Activated naive CD4-positive, alpha-beta T cell treated with anti-CD3 and anti-CD28 coated beads, Interleukin-2, amount 50 U/mL, for 24 hours (primary cell): ENCODE results near the gene SIDT1.

ENCODE experiments used
- H3K27ac Mint-ChIP-seq: one replicate; pipeline ENCODE4 v1.8.0; 2021; ENCODE audit warnings: mild to moderate bottlenecking, mixed read lengths
- H3K27me3 Mint-ChIP-seq: one replicate; pipeline ENCODE4 v1.8.0; 2021; ENCODE audit warnings: mixed read lengths
- H3K36me3 Mint-ChIP-seq: one replicate; pipeline ENCODE4 v1.8.0; 2021; ENCODE audit warnings: mixed read lengths
- H3K4me1 Mint-ChIP-seq: one replicate; pipeline ENCODE4 v1.8.0; 2021; ENCODE audit warnings: mixed read lengths
- H3K4me3 Mint-ChIP-seq: one replicate; pipeline ENCODE4 v1.8.0; 2021; ENCODE audit warnings: mild to moderate bottlenecking, mixed read lengths
- H3K9me3 Mint-ChIP-seq: one replicate; pipeline ENCODE4 v1.8.0; 2021; ENCODE audit warnings: mixed read lengths

Gene SIDT1

DNA sequence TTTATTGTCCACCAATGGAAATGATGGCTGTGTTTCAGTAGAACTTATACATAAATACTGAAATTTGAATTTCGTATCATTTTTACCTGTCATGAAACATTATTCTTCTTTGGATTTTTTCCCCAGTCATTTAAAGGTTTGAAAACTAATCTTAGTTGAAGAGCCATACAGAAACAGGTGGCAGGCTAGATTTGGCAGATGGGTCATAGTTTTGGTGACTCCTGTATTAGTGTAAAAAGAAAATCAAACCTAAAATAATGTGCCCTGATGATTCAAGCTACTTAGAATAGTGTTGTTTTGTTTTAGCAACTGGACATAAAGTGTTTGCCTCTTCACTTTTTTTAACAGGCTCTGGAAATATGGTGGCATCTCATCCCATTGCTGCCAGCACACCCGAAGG is 68.9 kb downstream of the SIDT1 start:
- Mint-ChIP-seq H3K4me1 (peaks cover 11% of the 10 kb centered on the region), H3K27ac (no peak overlapping the region), H3K4me3 (no peak overlapping the region), H3K36me3 (peaks cover 3% of the 10 kb centered on the region), H3K9me3 (no peaks in the 10 kb centered on the region), H3K27me3 (no peaks in the 10 kb centered on the region)

DNA sequence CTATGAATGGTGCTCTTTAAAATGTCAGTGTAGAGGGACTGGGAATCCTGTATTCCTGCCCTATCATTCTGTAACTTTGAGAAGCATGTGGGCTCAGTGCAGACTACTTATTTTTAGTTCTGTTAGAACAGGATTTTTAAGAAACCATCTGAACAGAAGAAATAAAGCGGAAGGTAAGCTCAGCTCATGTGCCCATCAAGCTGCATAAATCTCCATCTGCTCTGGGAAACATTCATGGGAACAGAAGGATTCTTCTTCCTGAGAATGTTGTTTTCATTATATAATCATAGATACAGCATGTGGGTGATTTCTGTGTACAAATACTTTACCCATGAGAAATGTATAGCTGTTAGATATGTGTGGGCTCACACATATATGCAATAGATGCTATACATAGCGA is 69.9 kb downstream of the SIDT1 start:
- H3K9me3 Mint-ChIP-seq = no peaks in the 10 kb centered on the region
- no peaks in the 10 kb centered on the region for H3K27me3 Mint-ChIP-seq
- no peak overlapping the region for H3K4me3 Mint-ChIP-seq
- H3K27ac Mint-ChIP-seq = no peak overlapping the region
- peaks cover 3% of the 10 kb centered on the region for H3K36me3 Mint-ChIP-seq
- H3K4me1 Mint-ChIP-seq = peaks cover 21% of the 10 kb centered on the region

- no peak overlapping the region for H3K4me3 Mint-ChIP-seq
- no peak overlapping the region for H3K27ac Mint-ChIP-seq
Observed at GRCh38 chr3:113602836-113603235, 70.5 kb downstream of the SIDT1 start.

DNA sequence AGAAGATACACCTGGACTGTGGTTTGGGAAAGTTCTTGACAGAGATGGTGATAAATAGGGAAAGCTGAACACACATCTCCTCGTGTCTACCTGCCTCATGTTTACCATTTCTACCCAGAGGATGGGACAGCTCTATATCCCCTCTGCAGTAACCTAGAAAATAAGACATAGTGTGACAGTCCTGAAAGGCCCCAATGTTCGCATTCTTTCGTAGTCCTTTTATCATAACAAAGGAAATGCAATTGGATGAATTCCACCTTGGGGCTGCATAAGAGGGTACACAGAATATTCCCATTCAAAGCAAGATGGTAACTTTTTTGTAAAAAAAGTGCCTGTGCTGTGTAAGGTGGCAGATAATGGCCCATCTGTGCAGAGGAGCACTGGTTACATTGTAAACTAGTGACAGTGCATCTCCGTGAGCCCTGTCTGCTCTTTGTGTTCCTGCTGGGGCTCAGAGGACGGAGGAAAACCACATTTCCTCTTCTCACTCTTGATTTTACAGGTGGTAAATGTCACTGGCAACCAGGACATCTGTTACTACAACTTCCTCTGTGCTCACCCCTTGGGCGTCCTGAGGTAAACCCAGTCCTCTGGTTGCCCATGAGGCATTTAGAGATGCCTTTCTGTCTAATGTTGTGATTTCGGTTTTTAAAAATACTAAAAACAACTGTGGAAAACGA is 74.3 kb downstream of the SIDT1 start:
- H3K4me3 Mint-ChIP-seq = peak overlapping the region; percentile 19
- H3K36me3 Mint-ChIP-seq = peaks cover 15% of the 10 kb centered on the region
- H3K4me1 Mint-ChIP-seq = peaks cover 32% of the 10 kb centered on the region
- peak overlapping the region; percentile 70 for H3K27ac Mint-ChIP-seq
- H3K9me3 Mint-ChIP-seq = no peaks in the 10 kb centered on the region
- no peaks in the 10 kb centered on the region for H3K27me3 Mint-ChIP-seq

More at GRCh38 chr3:113602836-113603235, 70.5 kb downstream of the SIDT1 start:
- H3K4me1 Mint-ChIP-seq = peaks cover 27% of the 10 kb centered on the region
- no peaks in the 10 kb centered on the region for H3K9me3 Mint-ChIP-seq
- no peaks in the 10 kb centered on the region for H3K27me3 Mint-ChIP-seq
- H3K36me3 Mint-ChIP-seq = peaks cover 3% of the 10 kb centered on the region

GRCh38 chr3:113607219-113607596 is 74.9 kb downstream of the SIDT1 start:
- H3K27me3 Mint-ChIP-seq = no peaks in the 10 kb centered on the region
- H3K4me3 Mint-ChIP-seq = peak overlapping the region; percentile 19
- peak overlapping the region; percentile 70 for H3K27ac Mint-ChIP-seq
- peaks cover 32% of the 10 kb centered on the region for H3K4me1 Mint-ChIP-seq
- peaks cover 17% of the 10 kb centered on the region for H3K36me3 Mint-ChIP-seq
- no peaks in the 10 kb centered on the region for H3K9me3 Mint-ChIP-seq

DNA sequence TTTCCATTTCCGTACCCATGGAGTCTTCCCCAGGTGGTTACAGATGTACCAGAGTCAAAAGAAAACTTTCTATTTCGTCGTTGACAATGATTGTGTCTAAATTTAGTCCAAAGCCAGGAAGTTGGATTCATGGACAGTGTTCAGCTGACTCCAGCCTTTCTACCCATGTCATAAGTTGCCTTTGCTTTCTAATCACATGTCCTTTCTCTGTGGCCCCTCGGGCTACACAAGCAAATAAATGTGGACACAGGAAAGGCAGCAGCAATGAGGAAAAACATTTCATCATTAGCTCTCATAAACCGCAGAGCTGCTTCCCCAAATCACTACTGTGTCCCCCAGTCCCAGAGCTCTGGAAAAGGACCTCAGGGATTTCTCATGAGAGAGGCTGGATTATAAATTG is 82.0 kb downstream of the SIDT1 start:
- Mint-ChIP-seq H3K36me3 (peaks cover 20% of the 10 kb centered on the region), H3K9me3 (no peaks in the 10 kb centered on the region), H3K27me3 (no peaks in the 10 kb centered on the region), H3K27ac (no peak overlapping the region), H3K4me1 (no peaks in the 10 kb centered on the region), H3K4me3 (no peak overlapping the region)

GRCh38 chr3:113615976-113616375 is 83.6 kb downstream of the SIDT1 start:
- Mint-ChIP-seq H3K27me3 (no peaks in the 10 kb centered on the region), H3K36me3 (peaks cover 17% of the 10 kb centered on the region)

GRCh38 chr3:113617726-113618125 is 85.4 kb downstream of the SIDT1 start:
- H3K27ac Mint-ChIP-seq = no peak overlapping the region
- no peaks in the 10 kb centered on the region for H3K27me3 Mint-ChIP-seq

More at GRCh38 chr3:113615976-113616375, 83.6 kb downstream of the SIDT1 start:
- Mint-ChIP-seq H3K9me3 (no peaks in the 10 kb centered on the region), H3K4me3 (no peak overlapping the region), H3K27ac (no peak overlapping the region), H3K4me1 (no peaks in the 10 kb centered on the region)

DNA sequence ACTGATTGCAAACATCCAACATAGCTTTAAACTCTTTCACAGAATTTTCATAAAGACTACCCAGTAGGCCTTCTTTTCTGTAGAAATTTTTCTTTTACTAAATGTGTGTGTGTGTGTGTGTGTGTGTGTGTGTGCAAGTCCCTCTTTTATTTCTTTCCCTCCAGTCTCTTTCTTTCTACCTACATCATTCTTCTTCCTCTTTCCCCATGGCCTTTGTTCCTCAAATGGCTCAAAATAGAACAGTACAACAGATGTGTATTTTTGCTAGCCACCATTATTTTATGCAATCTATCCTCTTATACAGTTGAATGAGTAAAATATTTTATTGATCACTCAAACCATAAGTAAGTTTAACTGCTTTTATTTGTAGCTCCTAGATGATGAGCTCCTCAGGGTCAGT is 87.7 kb downstream of the SIDT1 start:
- Mint-ChIP-seq H3K4me3 (no peak overlapping the region), H3K27ac (peak overlapping the region; percentile 73), H3K4me1 (no peaks in the 10 kb centered on the region), H3K9me3 (no peaks in the 10 kb centered on the region), H3K36me3 (peaks cover 20% of the 10 kb centered on the region), H3K27me3 (no peaks in the 10 kb centered on the region)

More at GRCh38 chr3:113617726-113618125, 85.4 kb downstream of the SIDT1 start:
- H3K9me3 Mint-ChIP-seq = no peaks in the 10 kb centered on the region
- H3K4me3 Mint-ChIP-seq = no peak overlapping the region
- H3K4me1 Mint-ChIP-seq = no peaks in the 10 kb centered on the region
- H3K36me3 Mint-ChIP-seq = peaks cover 16% of the 10 kb centered on the region

DNA sequence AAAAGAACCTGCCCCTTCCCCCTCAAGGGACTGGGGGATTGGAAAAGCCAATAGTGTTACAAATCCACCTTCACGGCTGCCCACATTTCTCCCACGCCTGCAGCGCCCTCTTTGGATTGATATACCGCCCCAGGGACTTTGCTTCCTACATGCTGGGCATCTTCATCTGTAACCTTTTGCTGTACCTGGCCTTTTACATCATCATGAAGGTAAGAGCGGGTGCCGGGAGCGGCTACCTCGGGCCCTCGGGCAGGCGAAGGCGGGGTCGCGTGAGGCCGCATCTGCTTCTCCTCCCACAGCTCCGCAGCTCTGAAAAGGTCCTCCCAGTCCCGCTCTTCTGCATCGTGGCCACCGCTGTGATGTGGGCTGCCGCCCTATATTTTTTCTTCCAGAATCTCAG is 91.0 kb downstream of the SIDT1 start:
- no peak overlapping the region for H3K27ac Mint-ChIP-seq
- peaks cover 6% of the 10 kb centered on the region for H3K4me1 Mint-ChIP-seq
- no peak overlapping the region for H3K4me3 Mint-ChIP-seq
- H3K27me3 Mint-ChIP-seq = no peaks in the 10 kb centered on the region
- peaks cover 20% of the 10 kb centered on the region for H3K36me3 Mint-ChIP-seq
- H3K9me3 Mint-ChIP-seq = no peaks in the 10 kb centered on the region

DNA sequence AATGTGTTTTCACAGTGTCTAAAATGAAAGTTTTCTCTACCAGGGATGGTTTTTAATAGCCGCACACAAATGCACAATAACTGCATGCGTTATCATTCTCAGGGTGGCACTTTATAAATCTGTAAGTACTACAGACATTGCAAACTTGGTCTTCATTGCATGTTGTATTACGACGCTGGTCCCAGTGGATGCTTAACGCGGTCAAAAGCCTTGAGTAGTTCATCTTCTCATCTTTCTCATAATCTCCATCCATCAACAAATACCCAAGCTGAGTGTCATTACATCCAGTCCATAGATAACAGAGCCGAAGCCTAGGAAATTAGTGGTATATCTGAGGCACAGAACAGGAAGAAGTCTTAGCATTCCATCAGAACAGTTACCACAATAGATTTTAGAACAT is 91.5 kb downstream of the SIDT1 start:
- Mint-ChIP-seq H3K27me3 (no peaks in the 10 kb centered on the region), H3K36me3 (peaks cover 20% of the 10 kb centered on the region), H3K27ac (no peak overlapping the region), H3K9me3 (no peaks in the 10 kb centered on the region), H3K4me3 (no peak overlapping the region), H3K4me1 (peaks cover 6% of the 10 kb centered on the region)

- no peaks in the 10 kb centered on the region for H3K9me3 Mint-ChIP-seq
- H3K27me3 Mint-ChIP-seq = no peaks in the 10 kb centered on the region
- H3K4me3 Mint-ChIP-seq = no peak overlapping the region
Observed at GRCh38 chr3:113625834-113626233, 93.5 kb downstream of the SIDT1 start.

GRCh38 chr3:113626503-113627371 is 94.4 kb downstream of the SIDT1 start:
- H3K4me1 Mint-ChIP-seq = peaks cover 6% of the 10 kb centered on the region
- H3K27ac Mint-ChIP-seq = peak overlapping the region; percentile 88
- no peak overlapping the region for H3K4me3 Mint-ChIP-seq
- H3K9me3 Mint-ChIP-seq = no peaks in the 10 kb centered on the region
- peaks cover 15% of the 10 kb centered on the region for H3K36me3 Mint-ChIP-seq
- no peaks in the 10 kb centered on the region for H3K27me3 Mint-ChIP-seq

More at GRCh38 chr3:113625834-113626233, 93.5 kb downstream of the SIDT1 start:
- peaks cover 6% of the 10 kb centered on the region for H3K4me1 Mint-ChIP-seq
- peaks cover 18% of the 10 kb centered on the region for H3K36me3 Mint-ChIP-seq
- no peak overlapping the region for H3K27ac Mint-ChIP-seq

DNA sequence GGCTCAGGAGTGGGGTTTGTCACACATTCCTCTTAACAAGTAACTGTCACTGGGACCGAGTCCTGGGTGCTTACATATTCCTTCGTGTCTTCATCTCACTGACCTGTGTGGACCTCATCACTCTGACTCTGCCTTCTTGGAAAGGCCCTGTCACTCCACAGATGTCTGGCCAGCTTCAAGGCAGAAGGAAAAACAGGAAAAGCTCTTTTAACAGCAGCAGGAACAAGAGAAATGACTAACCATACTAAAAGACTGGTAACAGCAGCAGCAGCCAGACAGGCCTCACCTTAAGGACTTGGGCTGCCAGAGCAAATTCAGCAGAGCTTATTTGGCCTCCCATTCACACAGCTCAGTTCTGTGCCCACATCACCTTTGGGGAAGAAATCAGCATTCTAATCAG is 96.0 kb downstream of the SIDT1 start:
- H3K36me3 Mint-ChIP-seq = peaks cover 15% of the 10 kb centered on the region
- no peak overlapping the region for H3K27ac Mint-ChIP-seq
- H3K4me1 Mint-ChIP-seq = peaks cover 6% of the 10 kb centered on the region

DNA sequence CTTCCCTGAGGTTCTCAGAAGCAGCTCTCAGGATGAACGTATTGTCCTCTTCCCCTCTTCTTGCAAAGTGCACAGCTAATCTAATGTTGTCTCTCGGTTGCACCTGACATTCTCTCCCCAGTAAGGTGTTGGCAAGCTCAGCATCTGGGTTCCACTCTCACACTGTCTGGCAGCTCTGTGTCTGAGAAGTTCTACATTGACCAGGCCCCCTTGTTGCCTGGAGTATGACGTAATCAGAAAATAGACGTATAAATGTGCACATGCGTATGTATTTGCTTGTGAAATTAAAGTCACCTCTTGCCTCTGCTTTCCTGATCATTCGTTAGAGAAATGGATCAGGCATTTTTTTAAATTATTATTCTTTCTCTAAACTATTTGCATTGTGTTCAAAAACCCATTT is 96.4 kb downstream of the SIDT1 start:
- H3K27ac Mint-ChIP-seq = no peak overlapping the region
- H3K27me3 Mint-ChIP-seq = no peaks in the 10 kb centered on the region
- no peak overlapping the region for H3K4me3 Mint-ChIP-seq
- H3K9me3 Mint-ChIP-seq = no peaks in the 10 kb centered on the region
- peaks cover 6% of the 10 kb centered on the region for H3K4me1 Mint-ChIP-seq
- peaks cover 13% of the 10 kb centered on the region for H3K36me3 Mint-ChIP-seq

More for the DNA sequence above, 96.0 kb downstream of the SIDT1 start:
- Mint-ChIP-seq H3K9me3 (no peaks in the 10 kb centered on the region), H3K27me3 (no peaks in the 10 kb centered on the region), H3K4me3 (no peak overlapping the region)
